Endothelial cell of umbilical vein (primary cell): ENCODE results near the gene ADD1. TPM values are rescaled to one million over a fixed set of nuclear protein-coding genes. Genes with fewer than 3 reads are reported as not detected.
"Not testable (repeated sequence)": the region's sequence is repeated elsewhere in the genome, so short reads cannot be mapped to it uniquely, and the experiment has no call there.

Experiments used
- BruUV-seq: library from RNA; stranded (reverse); fragments of 400-500 nt; replicated peaks from 2 replicates; lab custom pipeline; 2021; lab: Mats Ljungman, UMichigan
- CTCF ChIA-PET: fragments of 300-600, 350-600 bp; sonication (Branson Sonifier 250); formaldehyde crosslinking; loops from one replicate; lab custom pipeline; 2021; ENCODE audit warnings: antibody characterized with exemption, inconsistent platforms; lab: Charles Lee
- POLR2A ChIA-PET: fragments of 300-600, 350-600 bp; sonication (Branson Sonifier 250); formaldehyde crosslinking; loops from one replicate; lab custom pipeline; 2021; ENCODE audit warnings: antibody characterized with exemption, inconsistent platforms; lab: Charles Lee
- DNase-seq: peaks from one replicate; pipeline ENCODE4 v3.0.0-alpha.2; 2011; ENCODE audit warnings: low read depth, low spot score
- FAIRE-seq: peaks from 2 replicates; lab custom pipeline; 2011; peaks lifted over from hg19 to GRCh38; lab: Jason Lieb, UNC
- H2AFZ ChIP-seq: 2 replicates; pipeline ENCODE4 v1.6.0; 2012; ENCODE audit warnings: low read depth, low read length, control low read depth, inconsistent platforms
- H3K27ac ChIP-seq: 2 replicates; pipeline ENCODE4 v1.5.1; 2011; ENCODE audit warnings: low read depth, mild to moderate bottlenecking, control low read depth, low read length, moderate library complexity; ENCODE audit not compliant: insufficient read depth
- H3K27me3 ChIP-seq, 2 experiments: 2 replicates each; pipeline versions ENCODE4 v1.6.0 to v1.6.1; 2011; ENCODE audit warnings: low read length in 2 of 2, mixed read lengths in 1 of 2; ENCODE audit not compliant: control insufficient read depth in 2 of 2, insufficient read depth in 2 of 2
- H3K36me3 ChIP-seq, 2 experiments: 2 replicates in 1 of 2; 3 replicates in 1 of 2; pipeline ENCODE4 v1.5.1; 2011; ENCODE audit warnings: low read length in 2 of 2, mild to moderate bottlenecking in 1 of 2, moderate library complexity in 1 of 2; ENCODE audit not compliant: control insufficient read depth in 2 of 2, insufficient read depth in 2 of 2; ENCODE audit errors: extremely low read depth in 1 of 2
- H3K4me1 ChIP-seq: 3 replicates; pipeline ENCODE4 v1.5.1; 2011; ENCODE audit warnings: mild to moderate bottlenecking, low read length; ENCODE audit not compliant: control insufficient read depth, insufficient read depth; ENCODE audit errors: extremely low read depth
- H3K4me2 ChIP-seq: 2 replicates; pipeline ENCODE4 v1.6.1; 2011; ENCODE audit warnings: low read length, control low read depth, mixed read lengths; ENCODE audit not compliant: insufficient read depth
- H3K4me3 ChIP-seq, 3 experiments: fragments of 200-600 bp in 1 of 3; sonication (generic), shearing (Covaris generic) in 1 of 3; replicated peaks in 1 of 3; 2 replicates each; pipeline ENCODE4 v1.5.1; 2011 to 2016; ENCODE audit warnings: control low read depth in 3 of 3, low read length in 3 of 3, mild to moderate bottlenecking in 2 of 3, inconsistent platforms in 1 of 3, low read depth in 1 of 3, moderate library complexity in 1 of 3; ENCODE audit not compliant: insufficient read depth in 1 of 3
- H3K79me2 ChIP-seq: 2 replicates; pipeline ENCODE4 v1.6.0; 2012; ENCODE audit warnings: low read length, inconsistent platforms; ENCODE audit not compliant: control insufficient read depth, insufficient read depth
- H3K9ac ChIP-seq: replicated peaks from 2 replicates; pipeline ENCODE3; 2011; ENCODE audit warnings: low read length, control low read depth; ENCODE audit not compliant: insufficient read depth; ENCODE audit errors: extremely low read depth
- H3K9me1 ChIP-seq: replicated peaks from 3 replicates; pipeline ENCODE4 v1.6.0; 2011; ENCODE audit warnings: mild to moderate bottlenecking, low read length; ENCODE audit not compliant: control insufficient read depth, insufficient read depth; ENCODE audit errors: extremely low read depth
- H3K9me3 ChIP-seq: replicated peaks from 2 replicates; pipeline ENCODE4 v1.5.1; 2012; ENCODE audit warnings: low read length, inconsistent platforms; ENCODE audit not compliant: control insufficient read depth, insufficient read depth
- H4K20me1 ChIP-seq: replicated peaks from 2 replicates; pipeline ENCODE3; 2011; ENCODE audit warnings: mild to moderate bottlenecking, low read length; ENCODE audit not compliant: control insufficient read depth, insufficient read depth; ENCODE audit errors: extremely low read depth
- CTCF ChIP-seq, 2 donors: IDR thresholded peaks; 1 replicate in 1 of 2; 2 replicates in 1 of 2; pipeline ENCODE4 v1.5.1; 2011; ENCODE audit warnings: low read length in 2 of 2, mild to moderate bottlenecking in 2 of 2, moderate library complexity in 2 of 2, control low read depth in 1 of 2, inconsistent platforms in 1 of 2, low read depth in 1 of 2; ENCODE audit not compliant: insufficient read depth in 1 of 2; ENCODE audit errors: extremely low read depth in 1 of 2
- FOS ChIP-seq: IDR thresholded peaks from 2 replicates; pipeline ENCODE4 v1.6.1; 2011; ENCODE audit warnings: mild to moderate bottlenecking, low read length, moderate library complexity, borderline replicate concordance; ENCODE audit not compliant: insufficient read depth
- JUN ChIP-seq: IDR thresholded peaks from 2 replicates; pipeline ENCODE4 v1.6.1; 2011; ENCODE audit warnings: borderline replicate concordance, low read depth; ENCODE audit not compliant: insufficient read length, insufficient read depth
- MAX ChIP-seq: IDR thresholded peaks from 2 replicates; pipeline ENCODE4 v1.6.1; 2011; ENCODE audit not compliant: insufficient read depth, insufficient read length
- MYC ChIP-seq: IDR thresholded peaks from one replicate; pipeline ENCODE4 v1.6.1; 2011; ENCODE audit warnings: mild to moderate bottlenecking, low read depth, low read length
- POLR2A ChIP-seq: IDR thresholded peaks from 2 replicates; pipeline ENCODE4 v1.6.1; 2012; ENCODE audit warnings: low read depth, mild to moderate bottlenecking, control low read depth, low read length
- dilution Hi-C: fragments of 300-500 bp; cut with MboI; formaldehyde crosslinking; loops from one replicate; pipeline ENCODE4 v1.15.0; 2019; ENCODE audit warnings: low sequenced_read_pairs; ENCODE audit not compliant: extremely low pct_ligation_motif_present
- intact Hi-C: fragments of 100-400 bp; cut with micrococcal nuclease; formaldehyde crosslinking; loops from one replicate; pipeline ENCODE4 v1.10.0; 2022
- polyA plus RNA-seq, 4 experiments: library from polyadenylated mRNA; depleted of rRNA in 3 of 4; stranded (reverse) in 3 of 4; unstranded in 1 of 4; fragments of >200 nt; gene quantifications; 2 replicates each; pipeline versions ENCODE4 v1.2.1 to v1.2.3, GENCODE V29; 2011 to 2012; ENCODE audit warnings: missing spikeins in 1 of 4
- total RNA-seq: library from RNA; stranded (reverse); gene quantifications from 2 replicates; pipeline ENCODE4 v1.2.3, GENCODE V29; 2021

The ADD1 gene
- total and polyA plus RNA-seq, 2 donors (not counting 3 experiments of a cell fraction or from before 2014, with no cell fraction given), result 219 to 305 TPM

- TF ChIP-seq CTCF (IDR thresholded peaks at IDR 0.05; ENCODE audit: extremely low read depth in 1 of 2, insufficient read depth in 1 of 2, low read depth in 1 of 2, low read length in 2 of 2), result peak in 1 of 2 donors; percentile 12
- H2AFZ ChIP-seq, DNase-seq, H3K4me3 ChIP-seq, BruUV-seq, dilution Hi-C loops, H3K4me2 ChIP-seq, FAIRE-seq, H3K9me3 ChIP-seq, intact Hi-C loops, H3K27me3 ChIP-seq, H3K9me1 ChIP-seq, POLR2A ChIA-PET, H4K20me1 ChIP-seq, H3K27ac ChIP-seq, H3K9ac ChIP-seq, CTCF ChIA-PET: not testable (repeated sequence)
- H3K36me3 ChIP-seq, result peaks cover 30 to 34% of the 10 kb centered on the region in 2 experiments
- peaks cover 40% of the 10 kb centered on the region for H3K79me2 ChIP-seq
- peaks cover 13% of the 10 kb centered on the region for H3K4me1 ChIP-seq
Measured at GRCh38 chr4:2955186-2956044, 111.8 kb downstream of the ADD1 start.

GRCh38 chr4:2958446-2958845 is 114.8 kb downstream of the ADD1 start:
- Histone ChIP-seq H4K20me1 (peaks cover 2% of the 10 kb centered on the region), H3K4me3 (no peak overlapping the region), H3K79me2 (peaks cover 60% of the 10 kb centered on the region), H3K4me2 (peak overlapping the region; percentile 53), H3K9me3 (no peaks in the 10 kb centered on the region), H3K36me3 (peaks cover 22% of the 10 kb centered on the region in 2 experiments), H3K9me1 (no peaks in the 10 kb centered on the region), H3K27ac (peak overlapping the region; percentile 49), H2AFZ (no peak overlapping the region), H3K4me1 (peaks cover 26% of the 10 kb centered on the region), H3K9ac (no peak overlapping the region), H3K27me3 (no peaks in the 10 kb centered on the region)
- FAIRE-seq, result peak; percentile 59
- POLR2A ChIA-PET, result no interaction called here
- no TSS peak for BruUV-seq
- peak; percentile 64 for DNase-seq
- intact Hi-C loops (no loop called here), dilution Hi-C loops (no loop called here)
- CTCF ChIA-PET, result no interaction called here
- TF ChIP-seq FOS, result no peak
- TF ChIP-seq MYC, result no peak
- no peak for TF ChIP-seq MAX
- no peak for TF ChIP-seq JUN
- no peak for TF ChIP-seq POLR2A
- TF ChIP-seq CTCF (IDR thresholded peaks at IDR 0.05; ENCODE audit: extremely low read depth in 1 of 2, insufficient read depth in 1 of 2, low read depth in 1 of 2, low read length in 2 of 2), result no peak
